Retinal pigment epithelial cell (primary cell): ENCODE results near the gene MGAT3.
A peak's percentile ranks its signal among the peaks of the same experiment; 100 is the strongest.

Experiments
- DNase-seq: peaks from one replicate; pipeline ENCODE4 v3.0.0-alpha.2; 2010; ENCODE audit warnings: low read depth
- H3K4me3 ChIP-seq: 2 replicates; pipeline ENCODE4 v1.5.1; 2011; ENCODE audit warnings: mild to moderate bottlenecking, low read length, control low read depth, moderate library complexity
- CTCF ChIP-seq: conservative IDR thresholded peaks from 2 replicates; pipeline ENCODE4 v1.5.1; 2011; ENCODE audit warnings: low read depth, low read length, control low read depth, inconsistent platforms

MGAT3 gene

GRCh38 chr22:39534092-39534506 lies 77.3 kb downstream of the MGAT3 start:
- H3K4me3 ChIP-seq = no peak overlapping the region
- DNase-seq = no peak
- TF ChIP-seq CTCF = no peak

- DNase-seq = no peak
- no peak overlapping the region for H3K4me3 ChIP-seq
Observed at GRCh38 chr22:39534591-39535356, 78.0 kb downstream of the MGAT3 start.

DNA sequence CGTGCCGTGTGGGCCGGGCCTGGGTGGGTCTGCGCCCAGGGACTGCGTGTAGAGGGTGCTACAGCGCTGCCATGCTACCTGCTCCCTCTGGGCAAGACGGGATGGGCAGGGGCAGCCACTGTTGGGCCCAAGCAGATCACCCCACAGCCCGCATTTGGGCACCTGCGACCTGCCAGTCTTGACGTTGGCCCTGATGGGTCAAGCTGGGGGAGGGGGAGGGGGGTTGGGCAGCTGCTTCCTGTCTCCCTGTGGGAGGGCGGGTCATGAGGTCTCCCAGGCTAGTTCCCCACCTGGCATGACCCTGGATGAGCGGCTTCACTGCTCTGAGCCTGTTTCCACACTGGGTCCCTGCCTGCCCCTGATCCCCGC lies 78.5 kb downstream of the MGAT3 start:
- no peak overlapping the region for H3K4me3 ChIP-seq
- DNase-seq = no peak
- no peak for TF ChIP-seq CTCF

More at GRCh38 chr22:39534591-39535356, 78.0 kb downstream of the MGAT3 start:
- TF ChIP-seq CTCF = peak; percentile 76

- no peak for DNase-seq
- H3K4me3 ChIP-seq = no peak overlapping the region
Observed at GRCh38 chr22:39535831-39536449, 79.1 kb downstream of the MGAT3 start.

GRCh38 chr22:39536711-39537110 lies 79.9 kb downstream of the MGAT3 start:
- no peak overlapping the region for H3K4me3 ChIP-seq
- no peak for TF ChIP-seq CTCF
- DNase-seq = no peak

More at GRCh38 chr22:39535831-39536449, 79.1 kb downstream of the MGAT3 start:
- no peak for TF ChIP-seq CTCF

GRCh38 chr22:39537975-39538374 lies 81.2 kb downstream of the MGAT3 start:
- no peak overlapping the region for H3K4me3 ChIP-seq
- no peak for DNase-seq
- no peak for TF ChIP-seq CTCF
